ENCODE data around the gene SH3TC2.

GRCh38 chr5:149071216-149071615, 8.4 kb upstream of the SH3TC2 start:
- TF ChIP-seq CTCF (IDR thresholded peaks at IDR 0.05) (no peak), POLR2A (IDR thresholded peaks at IDR 0.05) (no peak)
